ENCODE data around the gene ZNF723.
A peak's percentile ranks its signal among the peaks of the same experiment; 100 is the strongest.
"Not testable (repeated sequence)": the region's sequence is repeated elsewhere in the genome, so short reads cannot be mapped to it uniquely, and the experiment has no call there.

ZNF723 gene

DNA sequence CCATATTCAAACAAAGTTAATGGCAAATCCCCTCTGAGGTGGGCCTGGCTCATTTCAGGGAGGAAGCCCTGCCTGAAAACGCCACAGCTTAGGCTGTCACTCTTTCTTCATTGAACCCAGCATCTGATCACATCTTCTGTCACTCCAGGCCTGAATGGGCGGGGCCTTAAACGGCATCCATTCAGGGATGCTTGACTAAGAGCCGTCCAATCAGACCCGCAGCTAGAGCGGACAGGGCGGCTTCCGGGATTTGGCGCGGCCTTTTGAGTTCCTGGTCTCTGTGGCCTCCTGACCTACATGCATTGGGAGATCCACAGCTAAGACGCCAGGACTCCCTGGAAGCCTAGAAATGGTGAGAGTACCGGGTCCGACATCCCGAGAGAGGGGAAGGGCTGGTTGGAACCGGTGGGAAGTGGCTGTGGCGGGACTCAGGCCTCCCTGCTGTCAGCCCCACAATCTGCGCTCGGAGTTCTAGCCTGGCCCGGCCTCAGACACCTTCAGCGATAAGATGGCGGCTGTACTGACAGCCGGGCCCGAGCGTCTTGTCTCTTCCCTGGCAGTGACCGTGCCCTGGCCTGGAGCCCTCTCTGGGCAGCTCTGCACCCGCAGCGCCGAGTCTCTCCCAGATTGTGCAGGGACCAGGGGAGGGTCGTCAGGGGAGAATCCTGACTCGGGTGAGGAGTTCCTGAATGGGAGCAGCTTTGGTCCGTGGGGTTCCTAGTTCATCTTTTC lies at the start of gene ZNF723:
TSS of gene ZNF723 (plus strand) at position 261 of the 732 bp plus-strand sequence. CDS start at position 350, 89 bp downstream.
- no peak for DNase-seq

DNA sequence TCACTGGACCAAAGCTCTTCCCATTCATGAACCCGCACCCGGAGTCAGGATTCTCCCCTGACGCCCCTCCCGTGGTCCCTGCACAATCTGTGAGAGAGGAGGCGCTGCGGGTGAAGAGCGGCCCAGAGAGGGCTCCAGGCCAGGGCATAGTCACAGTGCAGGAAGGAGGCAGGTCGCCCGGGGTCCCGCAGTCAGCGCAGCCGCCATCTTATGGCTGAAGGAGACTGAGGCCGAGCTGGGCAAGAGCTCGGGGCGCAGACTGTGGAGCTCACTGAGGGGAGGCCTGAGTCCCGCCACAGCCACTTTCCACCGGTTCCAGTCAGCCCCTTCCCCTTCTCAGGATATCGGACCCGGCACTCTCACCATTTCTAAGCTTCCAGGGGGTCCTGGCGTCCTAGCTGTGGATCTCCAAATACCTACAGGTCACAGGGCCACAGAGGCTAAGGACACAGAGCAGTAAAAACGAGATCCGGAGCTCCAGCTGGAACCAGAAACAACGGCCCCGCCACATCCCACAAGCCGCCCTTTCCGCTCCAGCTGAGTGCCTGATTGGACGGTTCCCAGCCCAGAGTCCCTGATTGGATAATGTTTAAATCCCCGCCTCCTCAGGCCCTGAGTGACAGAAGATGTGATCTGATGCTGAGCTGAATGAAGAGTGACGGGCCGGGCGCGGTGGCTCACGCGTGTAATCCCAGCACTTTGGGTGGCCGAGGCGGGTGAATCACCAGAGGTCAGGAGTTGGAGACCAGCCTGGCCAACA lies 48.3 kb upstream of the ZNF723 start, which contains the start of gene ZNF99:
TSS of gene ZNF99 (minus strand) at position 501 of the 760 bp plus-strand sequence. CDS start at position 366, 135 bp downstream.
- peak; percentile 22 for DNase-seq

DNA sequence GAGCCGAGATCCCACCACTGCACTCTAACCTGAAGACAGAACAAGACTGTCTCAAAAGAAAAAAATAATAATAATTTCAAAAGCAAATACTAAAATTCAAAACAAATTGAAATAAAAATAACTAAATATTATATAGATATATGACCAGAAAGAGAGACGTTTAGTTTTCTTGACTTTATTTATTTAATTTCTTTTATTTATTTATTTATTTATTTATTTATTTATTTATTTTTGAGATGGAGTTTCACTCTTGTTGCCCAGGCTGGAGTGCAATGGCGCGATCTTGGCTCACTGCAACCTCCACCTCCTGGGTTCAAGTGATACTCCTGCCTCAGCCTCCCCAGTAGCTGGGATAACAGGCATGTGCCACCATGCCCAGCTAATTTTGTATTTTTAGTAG lies 39.2 kb upstream of the ZNF723 start:
- DNase-seq: not testable (repeated sequence)

DNA sequence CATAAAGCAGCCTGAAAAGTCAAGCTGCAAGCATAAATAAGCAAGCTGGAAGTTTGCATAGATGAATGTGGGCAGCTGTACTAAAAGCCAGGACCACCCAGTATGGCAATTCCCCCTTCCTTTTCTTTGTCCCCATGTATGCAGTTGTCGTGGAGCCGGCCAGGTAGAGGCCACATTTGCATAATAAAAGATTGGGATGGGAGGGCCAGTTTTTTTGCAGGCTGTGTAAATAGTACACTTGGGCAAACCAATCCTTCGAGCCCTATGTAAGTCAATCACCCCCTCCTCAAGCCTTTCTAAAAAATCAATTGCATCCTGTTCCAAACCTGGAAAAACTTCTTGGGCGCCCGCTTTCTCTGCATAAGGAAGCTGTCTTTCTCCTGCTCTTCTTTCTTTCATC lies 35.1 kb upstream of the ZNF723 start:
- no peak for DNase-seq

DNA sequence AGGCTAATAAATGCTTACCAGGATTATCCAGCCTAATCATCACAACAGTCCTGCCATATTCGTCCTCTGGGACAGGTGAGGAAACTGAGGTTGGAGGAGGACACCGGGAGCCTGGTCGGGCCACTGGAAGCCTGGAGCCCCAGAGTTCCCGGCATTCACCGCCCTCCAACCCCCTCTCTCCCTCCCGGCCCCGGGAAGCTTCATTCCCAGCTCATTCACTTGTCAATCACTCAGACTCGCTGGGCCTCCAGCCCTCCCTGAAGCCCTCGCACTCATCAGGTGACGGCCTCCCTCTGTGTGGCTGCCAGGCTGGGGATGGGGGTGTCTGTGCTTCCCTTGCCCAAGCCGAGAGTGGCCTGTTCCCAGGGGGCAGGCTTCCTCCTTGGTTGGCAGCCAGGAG lies 25.7 kb upstream of the ZNF723 start:
- no peak for DNase-seq

DNA sequence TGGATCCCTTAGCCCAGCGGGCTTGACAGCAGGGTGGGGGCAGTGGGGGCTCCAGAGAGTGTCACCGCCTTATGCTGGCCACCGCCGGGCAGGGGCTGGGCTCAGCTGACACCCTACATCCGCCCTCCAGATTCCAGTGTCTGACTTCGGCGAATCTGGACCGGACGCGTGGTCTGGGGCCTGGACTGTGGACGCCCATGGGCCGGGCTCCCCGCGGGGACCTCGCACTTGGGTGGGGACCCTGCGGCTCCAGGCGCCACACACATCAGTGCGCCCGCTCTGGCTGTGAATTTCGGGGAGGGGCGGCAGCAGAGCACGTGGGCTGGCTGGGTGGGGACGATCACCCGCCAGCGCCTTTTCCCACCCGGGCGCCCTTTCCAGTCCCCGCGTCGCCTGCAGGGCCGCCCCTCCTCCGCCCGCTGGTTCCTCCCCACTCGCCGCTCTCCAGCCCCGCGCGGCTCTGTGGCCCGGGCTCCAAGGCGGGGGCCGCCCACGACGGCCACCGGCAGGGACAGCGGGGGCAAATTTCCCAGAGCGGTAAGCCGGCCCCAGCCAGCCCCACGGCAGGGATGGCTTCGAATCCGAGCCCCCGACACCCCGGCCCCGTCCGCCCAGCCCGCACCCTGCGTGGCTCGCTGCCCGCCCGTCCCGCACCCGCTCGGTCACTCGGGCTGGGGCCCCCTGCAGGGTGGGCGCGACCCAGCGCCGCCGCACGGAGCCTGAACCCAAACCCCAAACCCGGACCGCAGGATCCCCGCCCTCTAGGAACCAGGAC lies 24.8 kb upstream of the ZNF723 start:
- DNase-seq: no peak

DNA sequence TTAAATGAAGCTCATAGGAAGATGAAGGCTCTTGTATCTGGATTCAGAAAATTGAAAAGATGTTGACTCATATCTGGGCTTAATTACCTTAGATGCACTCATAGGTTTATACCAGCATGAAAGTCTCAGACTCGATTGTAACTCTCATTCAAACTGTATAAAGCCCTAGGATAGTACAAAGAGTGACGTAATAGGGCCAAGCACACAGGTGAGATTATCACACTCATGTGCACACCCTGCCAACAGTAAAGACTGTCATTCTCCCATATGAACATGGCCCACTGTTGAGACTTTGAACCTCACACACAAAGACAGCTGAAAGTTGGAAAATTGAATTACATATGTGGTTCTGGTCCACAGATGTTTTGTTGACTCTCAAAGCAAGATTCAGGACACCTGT lies 18.0 kb upstream of the ZNF723 start:
- DNase-seq: no peak

DNA sequence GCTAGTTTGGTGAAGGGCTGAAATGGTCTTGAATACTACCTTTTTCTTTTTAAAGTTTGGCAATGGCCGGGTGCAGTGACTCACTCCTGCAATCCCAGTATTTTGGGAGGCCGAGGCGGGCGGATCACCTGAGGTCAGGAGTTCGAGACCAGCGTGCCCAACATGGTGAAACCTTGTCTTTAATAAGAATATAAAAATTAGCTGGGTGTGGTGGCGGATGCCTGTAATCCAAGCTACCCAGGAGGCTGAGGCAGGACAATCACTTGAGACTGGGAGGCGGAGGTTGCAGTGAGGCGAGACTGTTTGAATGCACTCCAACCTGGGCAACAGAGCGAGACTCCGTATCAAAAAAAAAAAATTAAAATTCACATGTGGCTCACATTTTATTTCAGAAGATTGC lies 880 bp upstream of the ZNF723 start:
- DNase-seq: no peak

DNA sequence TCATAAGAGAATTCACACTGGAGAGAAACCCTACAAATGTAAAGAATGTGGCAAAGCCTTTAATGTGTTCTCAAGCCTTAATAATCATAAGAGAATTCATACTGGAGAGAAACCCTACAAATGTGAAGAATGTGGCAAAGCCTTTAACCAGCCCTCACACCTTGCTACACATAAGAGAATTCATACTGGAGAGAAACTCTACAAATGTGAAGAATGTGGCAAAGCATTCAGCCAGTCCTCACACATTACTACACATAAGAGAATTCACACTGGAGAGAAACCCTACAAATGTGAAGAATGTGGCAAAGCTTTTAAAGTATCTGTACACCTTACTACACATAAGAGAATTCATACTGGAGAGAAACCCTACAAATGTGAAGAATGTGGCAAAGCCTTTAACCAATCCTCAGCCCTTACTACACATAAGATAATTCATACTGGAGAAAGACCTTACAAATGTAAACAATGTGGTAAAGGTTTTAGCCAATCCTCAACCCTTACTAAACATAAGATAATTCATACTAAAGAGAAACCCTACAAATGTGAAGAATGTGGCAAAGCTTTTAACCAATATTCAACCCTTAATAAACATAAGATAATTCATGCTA lies 25.7 kb downstream of the ZNF723 start:
- not testable (repeated sequence) for DNase-seq

DNA sequence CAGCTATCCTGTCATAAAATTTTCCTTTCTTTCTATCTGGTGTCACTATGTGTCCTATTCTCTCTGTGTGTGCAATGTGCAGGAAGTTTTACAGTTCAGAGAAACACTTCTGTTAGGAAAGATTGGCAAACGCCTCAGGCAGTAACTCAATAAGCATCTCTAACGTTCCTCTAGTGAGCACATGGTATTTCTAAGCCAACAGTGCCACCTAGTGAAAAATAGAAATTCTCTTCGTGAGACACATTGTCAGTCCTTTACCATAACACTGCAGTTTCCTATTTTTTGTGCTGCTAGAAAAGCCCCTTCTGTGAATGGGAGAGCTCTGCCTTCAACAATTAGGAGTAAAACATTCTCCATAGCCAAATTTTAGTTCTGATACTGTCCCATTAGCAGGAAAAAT lies 50.7 kb downstream of the ZNF723 start:
- DNase-seq: peak; percentile 21

DNA sequence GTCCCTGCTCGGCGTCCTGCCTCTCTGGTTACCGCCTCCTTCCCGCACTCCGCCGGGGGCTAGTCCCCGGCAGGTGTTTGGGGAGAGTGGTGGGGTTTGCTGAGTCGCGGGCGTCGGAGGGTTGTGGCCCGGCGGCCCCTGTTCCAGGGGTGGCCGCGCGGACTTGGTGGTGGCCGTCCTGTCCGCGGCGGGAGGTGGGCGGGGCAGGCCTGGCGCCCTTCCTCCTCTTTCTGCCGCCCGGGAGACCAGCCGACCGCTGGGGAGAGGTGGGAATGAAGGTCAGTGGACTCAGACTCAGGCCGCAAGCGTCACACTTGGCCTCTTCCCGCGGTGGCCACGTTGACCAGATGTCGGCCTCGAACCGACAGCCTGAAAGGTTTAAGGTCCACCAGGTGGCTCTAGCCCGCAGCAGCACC lies 61.8 kb downstream of the ZNF723 start:
- no peak for DNase-seq

DNA sequence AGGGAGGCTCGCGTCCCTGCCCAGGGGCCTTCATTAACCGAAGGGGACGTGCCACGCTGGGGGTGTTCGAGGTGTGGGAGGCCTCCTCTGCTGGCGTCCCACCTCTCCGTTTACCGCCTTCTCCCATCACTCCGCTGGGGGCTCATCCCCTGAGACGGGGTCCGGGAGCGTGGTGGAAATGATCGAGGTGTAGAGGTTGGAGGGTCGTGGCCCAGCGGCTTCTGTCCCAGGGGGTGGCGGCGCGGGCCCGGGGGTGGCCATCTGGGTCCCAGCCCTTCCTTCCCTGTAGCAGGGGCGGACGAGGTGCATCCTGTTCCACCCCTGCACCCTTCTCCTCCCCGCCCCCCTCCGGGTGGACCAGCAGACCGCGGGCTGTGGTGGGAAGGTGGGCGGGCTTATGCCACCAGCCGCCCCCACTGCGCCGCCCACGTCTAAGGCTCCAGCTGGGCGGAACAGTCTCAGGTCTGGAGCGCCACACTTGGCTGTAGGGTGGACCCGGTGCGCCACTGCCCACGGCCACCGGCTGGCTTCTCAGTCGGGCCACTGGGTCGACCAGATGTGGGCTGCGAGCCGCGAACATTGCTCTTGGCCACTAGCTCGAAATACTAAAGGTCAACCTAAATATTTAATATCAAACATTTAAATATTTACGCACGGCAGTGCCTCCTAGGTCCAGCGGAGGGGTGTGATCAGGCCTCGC lies 69.5 kb downstream of the ZNF723 start:
- no peak for DNase-seq

All from CD4-positive, alpha-beta T cell treated with Interleukin-17A for 1 hour (primary cell).